Renal cortical epithelial cell (primary cell): Measurements from ENCODE around the gene PRPF8. TPM values are rescaled to one million over a fixed set of nuclear protein-coding genes. Genes with fewer than 3 reads are reported as not detected.

Source experiments
- DNase-seq: peaks from one replicate; pipeline ENCODE4 v3.0.0-alpha.2; 2011; ENCODE audit warnings: low read depth
- total RNA-seq: library from RNA; depleted of rRNA; stranded (reverse); fragments of >200 nt; gene quantifications from 2 replicates; pipeline ENCODE4 v1.2.3, GENCODE V29; 2014

The PRPF8 gene
- total RNA-seq = 55.7 and 166 TPM in 2 replicates

GRCh38 chr17:1684378-1685189 lies at the start of gene PRPF8:
PRPF8 (minus strand) TSS chr17:1684867; CDS start chr17:1684571, 296 bp downstream.
- DNase-seq = peak; percentile 90

- no peak for DNase-seq
Measured at GRCh38 chr17:1733759-1734158, 49.1 kb upstream of the PRPF8 start.

GRCh38 chr17:1732833-1733321 lies 48.2 kb upstream of the PRPF8 start:
- DNase-seq = no peak

GRCh38 chr17:1732241-1732832 lies 47.7 kb upstream of the PRPF8 start:
- no peak for DNase-seq

GRCh38 chr17:1731194-1731506 lies 46.5 kb upstream of the PRPF8 start:
- DNase-seq = no peak

GRCh38 chr17:1730326-1731193 lies 45.9 kb upstream of the PRPF8 start:
- peak; percentile 83 for DNase-seq

GRCh38 chr17:1729966-1730325 lies 45.3 kb upstream of the PRPF8 start:
- no peak for DNase-seq

- no peak for DNase-seq
Measured at GRCh38 chr17:1727876-1728630, 43.4 kb upstream of the PRPF8 start.

GRCh38 chr17:1727258-1727789 lies 42.7 kb upstream of the PRPF8 start:
- no peak for DNase-seq

GRCh38 chr17:1726626-1727257 lies 42.1 kb upstream of the PRPF8 start:
- DNase-seq = no peak

GRCh38 chr17:1725642-1726511 lies 41.2 kb upstream of the PRPF8 start:
- DNase-seq = no peak

- no peak for DNase-seq
Measured at GRCh38 chr17:1724869-1725641, 40.4 kb upstream of the PRPF8 start.

GRCh38 chr17:1724351-1724868 lies 39.7 kb upstream of the PRPF8 start, which contains the start of gene WDR81:
WDR81 (plus strand) TSS chr17:1724704; CDS start chr17:1724960, 256 bp downstream.
- peak; percentile 33 for DNase-seq

GRCh38 chr17:1722022-1722421 lies 37.4 kb upstream of the PRPF8 start:
- DNase-seq = peak; percentile 42

- peak; percentile 54 for DNase-seq
Measured at GRCh38 chr17:1720856-1721386, 36.3 kb upstream of the PRPF8 start.

GRCh38 chr17:1718362-1719165 lies 33.9 kb upstream of the PRPF8 start:
- DNase-seq = no peak

- DNase-seq = peak; percentile 99
Measured at GRCh38 chr17:1716912-1717695, 32.4 kb upstream of the PRPF8 start.
